ENCODE results near the gene QARS1. TPM values are rescaled to one million over a fixed set of nuclear protein-coding genes. Genes with fewer than 3 reads are reported as not detected.

The QARS1 gene
- total and polyA plus RNA-seq, 2 donors (not counting 1 experiment from before 2014, with no cell fraction given) = 282 to 426 TPM

- ChIA-PET CTCF (no interaction called here), POLR2A (interaction anchor here (0.7 kb wide), 1 partner anchor 1386 kb away, joined by 3 read pairs; no protein-coding TSS in a partner anchor)
- Histone ChIP-seq H3K27me3 (replicated peaks in 1 of 4; ENCODE audit: control extremely low read depth in 1 of 4, control insufficient read depth in 3 of 4, insufficient read depth in 4 of 4, low read length in 3 of 4) (no peaks in the 10 kb centered on the region), H4K20me1 (ENCODE audit: control insufficient read depth, insufficient read depth, low read length, poor library complexity, severe bottlenecking) (peaks cover 90% of the 10 kb centered on the region), H3K4me3 (ENCODE audit: control extremely low read depth in 1 of 5, extremely low read depth in 1 of 5, insufficient read depth in 1 of 5, low read depth in 2 of 5, low read length in 4 of 5) (no peak overlapping the region), H3K4me1 (ENCODE audit: control insufficient read depth in 2 of 2, insufficient read depth in 2 of 2, low read length in 2 of 2) (no peaks in the 10 kb centered on the region), H3K79me2 (ENCODE audit: control insufficient read depth, insufficient read depth, low read length) (peaks cover 98% of the 10 kb centered on the region), H3K27ac (ENCODE audit: low read length in 2 of 2) (no peak overlapping the region), H2AFZ (ENCODE audit: insufficient read depth, low read depth, low read length, poor library complexity, severe bottlenecking) (no peak overlapping the region), H3K36me3 (replicated peaks in 1 of 2; ENCODE audit: control extremely low read depth in 1 of 2, control insufficient read depth in 1 of 2, extremely low read depth in 1 of 2, insufficient read depth in 2 of 2, low read length in 1 of 2) (peaks cover 13 to 26% of the 10 kb centered on the region in 2 experiments), H3K9me3 (ENCODE audit: control extremely low read depth in 1 of 3, control insufficient read depth in 2 of 3, insufficient read depth in 1 of 3, low read length in 2 of 3) (no peaks in the 10 kb centered on the region), H3K9ac (ENCODE audit: low read length) (no peak overlapping the region), H3K4me2 (replicated peaks; ENCODE audit: low read depth, low read length, poor library complexity, severe bottlenecking) (no peak overlapping the region)
- H3K9me3 Mint-ChIP-seq (ENCODE audit: insufficient read depth) = no peaks in the 10 kb centered on the region
- TF ChIP-seq, protein P1, sequence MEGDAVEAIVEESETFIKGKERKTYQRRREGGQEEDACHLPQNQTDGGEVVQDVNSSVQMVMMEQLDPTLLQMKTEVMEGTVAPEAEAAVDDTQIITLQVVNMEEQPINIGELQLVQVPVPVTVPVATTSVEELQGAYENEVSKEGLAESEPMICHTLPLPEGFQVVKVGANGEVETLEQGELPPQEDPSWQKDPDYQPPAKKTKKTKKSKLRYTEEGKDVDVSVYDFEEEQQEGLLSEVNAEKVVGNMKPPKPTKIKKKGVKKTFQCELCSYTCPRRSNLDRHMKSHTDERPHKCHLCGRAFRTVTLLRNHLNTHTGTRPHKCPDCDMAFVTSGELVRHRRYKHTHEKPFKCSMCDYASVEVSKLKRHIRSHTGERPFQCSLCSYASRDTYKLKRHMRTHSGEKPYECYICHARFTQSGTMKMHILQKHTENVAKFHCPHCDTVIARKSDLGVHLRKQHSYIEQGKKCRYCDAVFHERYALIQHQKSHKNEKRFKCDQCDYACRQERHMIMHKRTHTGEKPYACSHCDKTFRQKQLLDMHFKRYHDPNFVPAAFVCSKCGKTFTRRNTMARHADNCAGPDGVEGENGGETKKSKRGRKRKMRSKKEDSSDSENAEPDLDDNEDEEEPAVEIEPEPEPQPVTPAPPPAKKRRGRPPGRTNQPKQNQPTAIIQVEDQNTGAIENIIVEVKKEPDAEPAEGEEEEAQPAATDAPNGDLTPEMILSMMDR (IDR thresholded peaks at IDR 0.05) = no peak
- no peak for TF ChIP-seq EZH2 (IDR thresholded peaks at IDR 0.05; ENCODE audit: borderline replicate concordance, insufficient read depth, low read depth, low read length, poor library complexity, severe bottlenecking)
- no peak overlapping the region for H3K27ac Mint-ChIP-seq
- no peak for ATAC-seq (ENCODE audit: low read depth)
- no peak for DNase-seq
- intact Hi-C loops (cut with micrococcal nuclease) = no loop called here
- WGBS (ENCODE audit: insufficient coverage) = 96% methylated on average over 7 of the region's 8 CpGs
- H3K4me3 Mint-ChIP-seq = no peak overlapping the region
- no peaks in the 10 kb centered on the region for H3K27me3 Mint-ChIP-seq
- H3K4me1 Mint-ChIP-seq = peaks cover 11% of the 10 kb centered on the region
Observed at GRCh38 chr3:49081429-49081828, 23.1 kb downstream of the QARS1 start.

GRCh38 chr3:49079270-49079669 lies 25.3 kb downstream of the QARS1 start:
- H3K36me3 ChIP-seq (replicated peaks in 1 of 2; ENCODE audit: control extremely low read depth in 1 of 2, control insufficient read depth in 1 of 2, extremely low read depth in 1 of 2, insufficient read depth in 2 of 2, low read length in 1 of 2) = peaks cover 15 to 42% of the 10 kb centered on the region in 2 experiments
- H3K9me3 ChIP-seq (ENCODE audit: control extremely low read depth in 1 of 3, control insufficient read depth in 2 of 3, insufficient read depth in 1 of 3, low read length in 2 of 3) = no peaks in the 10 kb centered on the region
- TF ChIP-seq EZH2 (IDR thresholded peaks at IDR 0.05; ENCODE audit: borderline replicate concordance, insufficient read depth, low read depth, low read length, poor library complexity, severe bottlenecking) = no peak
- TF ChIP-seq, protein P1 (IDR thresholded peaks at IDR 0.05) = no peak
- peaks cover 86% of the 10 kb centered on the region for H4K20me1 ChIP-seq (ENCODE audit: control insufficient read depth, insufficient read depth, low read length, poor library complexity, severe bottlenecking)
- ChIA-PET POLR2A (no interaction called here), CTCF (no interaction called here)
- no peaks in the 10 kb centered on the region for H3K4me1 ChIP-seq (ENCODE audit: control insufficient read depth in 2 of 2, insufficient read depth in 2 of 2, low read length in 2 of 2)
- no peaks in the 10 kb centered on the region for H3K27me3 ChIP-seq (replicated peaks in 1 of 4; ENCODE audit: control extremely low read depth in 1 of 4, control insufficient read depth in 3 of 4, insufficient read depth in 4 of 4, low read length in 3 of 4)
- 100% methylated on average over 1 of the region's 2 CpGs for WGBS (ENCODE audit: insufficient coverage)
- H3K4me1 Mint-ChIP-seq = peaks cover 8% of the 10 kb centered on the region
- no peaks in the 10 kb centered on the region for H3K9me3 Mint-ChIP-seq (ENCODE audit: insufficient read depth)
- no peak overlapping the region for H3K4me3 Mint-ChIP-seq
- no peak overlapping the region for H3K27ac ChIP-seq (ENCODE audit: low read length in 2 of 2)
- intact Hi-C loops (cut with micrococcal nuclease) = no loop called here
- no peak overlapping the region for H3K9ac ChIP-seq (ENCODE audit: low read length)
- H2AFZ ChIP-seq (ENCODE audit: insufficient read depth, low read depth, low read length, poor library complexity, severe bottlenecking) = no peak overlapping the region
- H3K4me3 ChIP-seq (ENCODE audit: control extremely low read depth in 1 of 5, extremely low read depth in 1 of 5, insufficient read depth in 1 of 5, low read depth in 2 of 5, low read length in 4 of 5) = no peak overlapping the region
- no peaks in the 10 kb centered on the region for H3K27me3 Mint-ChIP-seq
- no peak overlapping the region for H3K27ac Mint-ChIP-seq
- ATAC-seq (ENCODE audit: low read depth) (no peak), DNase-seq (no peak)
- peaks cover 98% of the 10 kb centered on the region for H3K79me2 ChIP-seq (ENCODE audit: control insufficient read depth, insufficient read depth, low read length)
- no peak overlapping the region for H3K4me2 ChIP-seq (replicated peaks; ENCODE audit: low read depth, low read length, poor library complexity, severe bottlenecking)

All from B cell (primary cell).